GM10248 (cell line): ENCODE data around the gene FAM227A.

Experiments used
- CTCF ChIA-PET: fragments of 300-600 bp; sonication (Branson Sonifier 250); formaldehyde crosslinking; extraction: SDS; loops from one replicate; lab custom pipeline; 2021; ENCODE audit warnings: antibody characterized with exemption; lab: Yijun Ruan, JAX
- POLR2A ChIA-PET: fragments of 350-650 bp; sonication (Branson Sonifier 250); formaldehyde crosslinking; extraction: SDS; loops from one replicate; lab custom pipeline; 2020; ENCODE audit warnings: antibody characterized with exemption; lab: Yijun Ruan, JAX
- DNase-seq: peaks from one replicate; pipeline ENCODE4 v3.0.0; 2012; ENCODE audit errors: extremely low spot score
- CTCF ChIP-seq: IDR thresholded peaks from 2 replicates; pipeline ENCODE4 v1.5.1; 2012; ENCODE audit warnings: mild to moderate bottlenecking, low read depth; ENCODE audit errors: extremely low read depth, missing control alignments, control extremely low read depth

The FAM227A gene

GRCh38 chr22:38656256-38657044 is at the start of gene FAM227A, which contains the start of gene CBY1:
Gene FAM227A, minus strand, starts transcription at chr22:38656392. Its CDS starts 6,224 bp downstream, at chr22:38650168.
Gene CBY1, plus strand, starts transcription at chr22:38656638. Its CDS starts 11,417 bp downstream, at chr22:38668055.
- ChIA-PET POLR2A (no interaction called here), CTCF (interaction anchor here (1.3 to 2.6 kb wide), 2 partner anchors 25 to 27 kb away, joined by 4 to 6 read pairs; partner anchors contain the start of gene TOMM22)
- TF ChIP-seq CTCF, result no peak
- peak; percentile 98 for DNase-seq

- ChIA-PET POLR2A (interaction anchor here (0.7 to 1.0 kb wide), 3 partner anchors 24 to 166 kb away, joined by 3 to 5 read pairs (median 3); partner anchors contain the start of genes CBX6 and TOMM22), CTCF (interaction anchor here (1.0 to 3.1 kb wide), 4 partner anchors 10 to 443 kb away, joined by 3 to 14 read pairs (median 6); partner anchors contain the start of gene TOMM22)
- no peak for TF ChIP-seq CTCF
- DNase-seq, result peak; percentile 96
Observed at GRCh38 chr22:38705235-38706100, 49.3 kb upstream of the FAM227A start, which contains the start of gene GTPBP1. Gene GTPBP1, plus strand, starts transcription at chr22:38705944. Its CDS starts 12 bp downstream, at chr22:38705956.

GRCh38 chr22:38704654-38705234 is 48.6 kb upstream of the FAM227A start:
- TF ChIP-seq CTCF, result no peak
- ChIA-PET POLR2A (interaction anchor here (0.6 to 0.7 kb wide), 2 partner anchors 698 to 1882 kb away, joined by 4 to 6 read pairs; no protein-coding TSS in a partner anchor), CTCF (interaction anchor here (1.2 to 3.1 kb wide), 2 partner anchors 23 to 264 kb away, joined by 3 to 14 read pairs; partner anchors contain the start of gene TOMM22)
- DNase-seq, result no peak

GRCh38 chr22:38700789-38701628 is 44.8 kb upstream of the FAM227A start, which contains the start of gene JOSD1:
Gene JOSD1, minus strand, starts transcription at chr22:38700943. Its CDS starts 956 bp downstream, at chr22:38699987.
- DNase-seq, result peak; percentile 95
- no peak for TF ChIP-seq CTCF
- CTCF ChIA-PET, result interaction anchor here (1.0 to 6.2 kb wide), 2 partner anchors 19 to 69 kb away, joined by 3 to 48 read pairs; partner anchors contain the start of gene TOMM22
- POLR2A ChIA-PET, result no interaction called here

GRCh38 chr22:38700270-38700788 is 44.1 kb upstream of the FAM227A start:
- TF ChIP-seq CTCF, result no peak
- POLR2A ChIA-PET, result no interaction called here
- DNase-seq, result no peak
- CTCF ChIA-PET, result interaction anchor here (1.0 to 6.2 kb wide), 4 partner anchors 18 to 69 kb away, joined by 3 to 48 read pairs (median 3); partner anchors contain the start of gene TOMM22
